ENCODE measurements around the gene LILRB5. TPM values are rescaled to one million over a fixed set of nuclear protein-coding genes. Genes with fewer than 3 reads are reported as not detected.

LILRB5 gene
- total and polyA plus RNA-seq, 9 of the 15 experiments (the other 6 are each of a cell fraction or from before 2014, with no cell fraction given): not detected

DNA sequence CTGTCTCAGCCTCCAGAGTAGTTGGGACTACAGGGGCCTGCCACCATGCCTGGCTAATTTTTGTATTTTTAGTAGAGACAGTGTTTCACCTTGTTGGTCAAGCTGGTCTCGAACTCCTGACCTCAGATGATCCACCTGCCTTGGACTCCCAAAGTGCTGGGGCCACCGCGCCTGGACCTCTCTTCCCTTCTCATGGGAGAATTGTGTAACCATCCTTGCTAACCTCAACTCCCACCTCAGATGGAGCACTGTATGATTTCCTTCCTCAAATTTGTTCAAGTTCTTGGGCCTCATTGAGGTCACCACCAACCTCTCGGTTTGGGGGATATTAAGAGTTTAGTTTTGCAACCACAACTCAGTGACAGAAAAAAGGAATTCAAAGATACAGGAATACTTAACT is 45.2 kb upstream of the LILRB5 start (continued):
- TF ChIP-seq E4F1 (CRISPR knock-in tag; IDR thresholded peaks at IDR 0.05; ENCODE audit: borderline replicate concordance): no peak
- TF ChIP-seq RHOXF2B (CRISPR knock-in tag; conservative IDR thresholded peaks at IDR 0.05): no peak
- no peak for TF ChIP-seq TCF7 (IDR thresholded peaks at IDR 0.05; ENCODE audit: borderline replicate concordance)
- TF ChIP-seq RNF219 (CRISPR knock-in tag; IDR thresholded peaks at IDR 0.05): no peak

GRCh38 chr19:54299515-54299914 is 42.4 kb upstream of the LILRB5 start:
- in situ Hi-C loops (cut with MboI): loop anchor here (5.0 kb wide), 1 partner anchor 278 kb away; no protein-coding TSS in a partner anchor
- Histone ChIP-seq H3K4me2 (ENCODE audit: insufficient read depth, low read length) (no peak overlapping the region), H3K9me3 (replicated peaks; ENCODE audit: control insufficient read depth, insufficient read depth, low read depth, low read length) (no peaks in the 10 kb centered on the region), H4K20me1 (replicated peaks; ENCODE audit: control insufficient read depth, insufficient read depth, low read length) (0 out of 2 replicates have a peak, but pooled peaks cover 4% of the 10 kb centered on the region), H3K27me3 (ENCODE audit: control insufficient read depth in 2 of 2, insufficient read depth in 2 of 2, low read length in 2 of 2) (peaks cover 4 to 23% of the 10 kb centered on the region in 2 experiments; a peak in 2 of 5 replicates), H3K9me1 (ENCODE audit: control insufficient read depth, insufficient read depth, low read length) (no peaks in the 10 kb centered on the region), H3K36me3 (ENCODE audit: control insufficient read depth, insufficient read depth, low read length) (no peaks in the 10 kb centered on the region), H3K79me2 (ENCODE audit: control insufficient read depth, insufficient read depth, low read length) (no peaks in the 10 kb centered on the region), H3K4me1 (replicated peaks in 1 of 2; ENCODE audit: control insufficient read depth in 2 of 2, insufficient read depth in 2 of 2, low read length in 2 of 2) (no peaks in the 10 kb centered on the region), H2AFZ (ENCODE audit: low read depth, low read length) (no peak overlapping the region), H3K27ac (ENCODE audit: extremely low read depth, low read depth, low read length) (no peak overlapping the region), H3K4me3 (no peak overlapping the region), H3K9ac (ENCODE audit: insufficient read depth in 1 of 2, low read depth in 2 of 2, low read length in 2 of 2) (no peak overlapping the region)
- no peak for TF ChIP-seq POLR3G (IDR thresholded peaks at IDR 0.05; ENCODE audit: extremely low read depth, insufficient read length, insufficient replicate concordance)
- no peak for FAIRE-seq
- ChIA-PET POLR2A (interaction anchor here (0.7 kb wide), 1 partner anchor 12 kb away, joined by 3 read pairs; no protein-coding TSS in a partner anchor), CTCF (ENCODE audit: low intra/inter-chr PET ratio) (no interaction called here)
- 5% methylated on average over 5 of the region's 5 CpGs for WGBS (ENCODE audit: insufficient coverage, low coverage, missing lambda C conversion rate)
- intact Hi-C loops (cut with micrococcal nuclease): no loop called here
- DNase-seq (ENCODE audit: extremely low read depth in 1 of 4, low spot score in 3 of 4): no peak
- BruUV-seq (replicated peaks): no TSS peak
- ATAC-seq: no peak
